ENCODE data around the gene ZSWIM6. TPM values are rescaled to one million over a fixed set of nuclear protein-coding genes. Genes with fewer than 3 reads are reported as not detected.
A peak's percentile ranks its signal among the peaks of the same experiment; 100 is the strongest.

ZSWIM6 gene
- total and polyA plus RNA-seq, 2 of the 4 experiments (the other 2 are of a cell fraction), result 10.8 to 14.1 TPM

- Histone ChIP-seq H3K36me3 (ENCODE audit: control insufficient read depth, insufficient read depth, low read length) (no peaks in the 10 kb centered on the region), H3K27me3 (ENCODE audit: control insufficient read depth, insufficient read depth, low read length) (no peaks in the 10 kb centered on the region), H3K9me1 (ENCODE audit: insufficient read depth, low read length) (peaks cover 13% of the 10 kb centered on the region), H4K8ac (ENCODE audit: low read depth in 2 of 2, low read length in 2 of 2) (peak overlapping the region; percentile 29 to 66; a peak in 3 of 4 replicates), H3K56ac (ENCODE audit: extremely low read depth, insufficient read depth, low read length) (no peak overlapping the region), H3K9me3 (ENCODE audit: control insufficient read depth, insufficient read depth, low read length) (no peaks in the 10 kb centered on the region), H2AK9ac (replicated peaks; ENCODE audit: low read depth, low read length, poor library complexity) (peak overlapping the region; percentile 47), H3K18ac (ENCODE audit: low read depth, low read length) (peak overlapping the region; percentile 50), H4K91ac (ENCODE audit: insufficient read depth, low read depth, low read length) (peak overlapping the region; percentile 54), H3K4me1 (ENCODE audit: control insufficient read depth, insufficient read depth, low read length) (peaks cover 18% of the 10 kb centered on the region), H2BK120ac (ENCODE audit: low read depth, low read length) (peak overlapping the region; percentile 45), H2AK5ac (ENCODE audit: low read depth, low read length) (peak overlapping the region; percentile 62), H3K14ac (replicated peaks; ENCODE audit: low read depth, low read length) (peak overlapping the region; percentile 59), H3K4me3 (ENCODE audit: insufficient read depth, low read depth, low read length) (peak overlapping the region; percentile 20; the same call in 1 of the 2 replicates), H3K4ac (ENCODE audit: low read depth, low read length) (peak overlapping the region; percentile 73), H3K23ac (ENCODE audit: low read depth, low read length) (peak overlapping the region; percentile 66), H3K27ac (ENCODE audit: insufficient read depth, low read length) (peak overlapping the region; percentile 76), H2BK5ac (ENCODE audit: low read depth, low read length, poor library complexity, severe bottlenecking) (peak overlapping the region; percentile 3), H3K4me2 (ENCODE audit: low read depth, low read length) (peak overlapping the region; percentile 83), H2BK20ac (ENCODE audit: low read depth, low read length) (peak overlapping the region; percentile 81), H3K9ac (ENCODE audit: low read depth, low read length) (peak overlapping the region; percentile 37), H3K79me1 (ENCODE audit: low read depth in 1 of 2, low read length in 2 of 2) (peaks cover 10 to 22% of the 10 kb centered on the region in 2 experiments), H2AFZ (replicated peaks; ENCODE audit: low read length, poor library complexity) (no peak overlapping the region), H4K5ac (ENCODE audit: low read depth, low read length) (peak overlapping the region; percentile 39), H2BK15ac (ENCODE audit: low read depth, low read length) (peak overlapping the region; percentile 87; the same call in 2 of the 3 replicates), H4K20me1 (ENCODE audit: insufficient read depth, low read length) (peaks cover 15% of the 10 kb centered on the region)
- intact Hi-C loops (cut with micrococcal nuclease) (no loop called here), in situ Hi-C loops (cut with MboI; ENCODE audit: low sequenced_read_pairs) (loop anchor here (5.0 to 25.0 kb wide), 3 partner anchors 167 to 483 kb away; partner anchors contain the start of gene SMIM15), dilution Hi-C loops (cut with HindIII; ENCODE audit: low sequenced_read_pairs, unreplicated experiment) (no loop called here)
- ChIA-PET CTCF (interaction anchor here (0.6 to 1.4 kb wide), 3 partner anchors 27 to 329 kb away, joined by 3 to 6 read pairs (median 3); no protein-coding TSS in a partner anchor), POLR2A (ENCODE audit: unreplicated experiment) (interaction anchor here (0.6 kb wide), 1 partner anchor 175 kb away, joined by 3 read pairs; no protein-coding TSS in a partner anchor)
- no peak for DNase-seq
- no peak for TF ChIP-seq BHLHE40 (IDR thresholded peaks at IDR 0.05; ENCODE audit: low read depth, low read length)
- no peak for TF ChIP-seq USF2 (IDR thresholded peaks at IDR 0.05; ENCODE audit: low read depth, low read length)
- no peak for TF ChIP-seq RCOR1 (IDR thresholded peaks at IDR 0.05; ENCODE audit: insufficient replicate concordance, low read length)
- TF ChIP-seq MAFK (IDR thresholded peaks at IDR 0.05; ENCODE audit: low read depth, low read length), result no peak
- no peak for TF ChIP-seq MXI1 (IDR thresholded peaks at IDR 0.05; ENCODE audit: borderline replicate concordance, low read depth, low read length)
- no peak for TF ChIP-seq CHD1 (IDR thresholded peaks at IDR 0.05; ENCODE audit: low read depth, low read length)
- no peak for TF ChIP-seq RAD21 (IDR thresholded peaks at IDR 0.05; ENCODE audit: low read length)
- TF ChIP-seq CEBPB (IDR thresholded peaks at IDR 0.05; ENCODE audit: low read depth, low read length), result no peak
- ATAC-seq (ENCODE audit: low read depth), result no peak
- 32% methylated on average over 6 of the region's 7 CpGs; no CpG with 5 or more reads in 1 of the 2 experiments for WGBS, 2 experiments (ENCODE audit: extremely low coverage in 2 of 2, insufficient read length in 1 of 2)
- no TSS peak for BruUV-seq (replicated peaks)
Observed at GRCh38 chr5:61328791-61329549, 3.1 kb upstream of the ZSWIM6 start.
